Superior temporal gyrus (tissue), 1 donor: ENCODE data around the gene COL4A2.
"Not testable (repeated sequence)": the region's sequence is repeated elsewhere in the genome, so short reads cannot be mapped to it uniquely, and the experiment has no call there.

Experiments
- DNase-seq: peaks from one replicate; pipeline ENCODE4 v3.0.0-alpha.2; 2016; ENCODE audit errors: extremely low spot score

Gene COL4A2

GRCh38 chr13:110307767-110308655, 927 bp downstream of the COL4A2 start:
- DNase-seq: no peak

DNA sequence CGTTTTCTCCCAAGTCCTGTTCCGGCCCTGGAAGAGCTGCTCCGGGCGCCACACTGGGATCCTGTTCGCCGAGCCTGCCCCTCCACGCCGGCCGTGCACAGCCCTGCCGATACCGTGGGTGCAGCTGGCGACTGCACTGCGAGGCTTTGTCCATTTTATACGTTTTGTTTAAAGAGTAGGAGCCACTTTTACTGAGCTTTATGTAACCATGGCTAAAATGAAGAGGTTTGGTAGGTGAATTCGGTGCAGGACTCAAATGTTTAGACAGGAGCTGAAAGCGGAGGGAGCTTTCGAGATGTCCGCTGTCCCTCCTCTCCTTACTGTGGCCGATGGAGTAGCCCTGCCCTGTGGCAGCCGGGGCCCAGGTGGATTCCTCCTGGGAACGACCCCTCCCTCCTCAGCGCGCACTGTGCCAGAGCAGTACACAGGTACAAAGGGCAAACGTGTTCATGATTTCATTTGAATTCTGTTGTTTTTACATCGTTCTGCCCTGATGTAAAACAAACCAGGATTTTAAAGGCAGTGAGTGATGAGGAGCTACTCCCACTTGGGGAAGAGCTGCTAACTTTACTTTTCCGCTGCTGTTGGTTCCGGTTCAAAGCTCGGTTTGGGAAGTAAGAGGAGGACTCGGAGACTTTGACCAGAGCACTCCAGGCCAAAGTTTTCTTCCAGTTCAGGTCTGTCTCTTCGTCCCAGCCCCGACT, 1.7 kb downstream of the COL4A2 start:
- no peak for DNase-seq

DNA sequence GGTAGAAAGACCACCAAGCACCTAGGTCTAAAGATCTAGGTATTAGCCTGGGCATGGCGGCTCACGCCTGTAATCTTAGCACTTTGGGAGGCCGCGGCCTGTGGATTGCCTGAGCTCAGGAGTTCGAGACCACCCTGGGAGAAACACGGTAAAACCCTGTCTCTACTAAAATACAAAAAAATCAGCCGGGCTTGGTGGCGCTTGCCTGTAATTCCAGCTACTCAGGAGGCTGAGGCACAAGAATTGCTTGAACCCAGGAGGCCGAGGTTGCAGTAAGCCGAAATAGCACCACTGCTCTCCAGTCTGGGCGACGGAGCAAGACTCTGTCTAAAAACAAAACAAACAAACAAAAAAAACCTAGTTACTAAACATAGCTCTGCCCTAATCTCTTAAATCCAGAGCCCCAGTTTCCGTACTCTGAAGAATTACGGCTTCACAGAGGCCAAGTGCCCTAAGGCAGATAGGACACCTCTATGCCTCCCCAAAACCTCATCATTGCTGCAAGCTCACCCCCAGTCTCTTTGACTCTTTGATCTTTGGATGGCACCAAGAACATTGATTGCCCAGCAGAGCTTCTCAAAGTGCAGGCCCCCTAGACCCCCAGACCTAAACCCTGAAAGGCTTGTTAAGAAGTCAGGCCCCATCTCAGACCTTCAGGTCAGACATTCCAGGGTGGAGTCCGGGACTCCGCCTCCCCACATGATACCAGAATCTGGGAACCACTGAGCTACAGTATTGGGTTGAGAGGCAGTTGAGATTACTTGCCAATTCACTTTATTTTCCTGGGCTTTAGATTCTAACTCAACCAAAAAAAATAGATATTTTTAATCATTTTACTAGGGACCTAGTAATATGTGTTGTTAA, 2.8 kb downstream of the COL4A2 start:
- no peak for DNase-seq

- DNase-seq: no peak
These were observed 3.7 kb downstream of the COL4A2 start for GRCh38 chr13:110310541-110311442.

- no peak for DNase-seq
These were observed 4.6 kb downstream of the COL4A2 start for GRCh38 chr13:110311443-110312338.

DNA sequence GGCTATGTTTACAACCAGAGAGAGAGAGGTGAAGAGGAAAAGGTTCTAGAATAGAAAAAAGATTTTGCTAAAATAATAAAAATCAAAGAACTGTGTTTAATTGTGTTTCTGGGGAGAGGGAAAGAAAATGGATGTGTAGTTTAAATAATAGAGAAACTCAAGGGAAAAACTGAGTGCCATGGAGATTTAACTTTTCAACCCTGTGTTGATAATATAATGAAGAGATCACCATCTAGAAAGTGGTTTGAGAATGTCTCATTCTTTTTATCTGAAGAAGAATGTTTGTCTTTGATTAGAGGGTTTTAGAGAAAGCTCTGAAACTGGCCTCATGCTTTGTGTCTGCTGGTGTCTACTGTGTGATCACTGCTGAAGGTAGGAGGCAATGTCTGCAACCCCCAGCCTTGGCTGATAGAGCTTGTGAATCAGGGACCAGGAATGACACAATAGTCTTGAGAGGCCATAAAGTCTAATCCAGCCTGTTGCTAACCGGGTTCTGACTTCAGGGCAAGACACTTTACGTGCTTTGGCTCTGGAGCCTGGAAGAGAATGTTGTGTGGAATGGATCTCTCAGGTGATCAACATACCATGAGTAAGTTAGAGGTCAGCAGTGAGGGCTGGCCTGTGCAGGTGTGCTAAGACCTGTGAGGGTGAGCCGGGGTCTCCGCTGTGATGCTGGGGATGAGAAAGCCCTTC, 5.4 kb downstream of the COL4A2 start:
- no peak for DNase-seq

- not testable (repeated sequence) for DNase-seq
These were observed 6.2 kb downstream of the COL4A2 start for GRCh38 chr13:110313261-110313660.

GRCh38 chr13:110313733-110314132, 6.6 kb downstream of the COL4A2 start:
- not testable (repeated sequence) for DNase-seq

- no peak for DNase-seq
These were observed 7.6 kb downstream of the COL4A2 start for GRCh38 chr13:110314516-110315245.

DNA sequence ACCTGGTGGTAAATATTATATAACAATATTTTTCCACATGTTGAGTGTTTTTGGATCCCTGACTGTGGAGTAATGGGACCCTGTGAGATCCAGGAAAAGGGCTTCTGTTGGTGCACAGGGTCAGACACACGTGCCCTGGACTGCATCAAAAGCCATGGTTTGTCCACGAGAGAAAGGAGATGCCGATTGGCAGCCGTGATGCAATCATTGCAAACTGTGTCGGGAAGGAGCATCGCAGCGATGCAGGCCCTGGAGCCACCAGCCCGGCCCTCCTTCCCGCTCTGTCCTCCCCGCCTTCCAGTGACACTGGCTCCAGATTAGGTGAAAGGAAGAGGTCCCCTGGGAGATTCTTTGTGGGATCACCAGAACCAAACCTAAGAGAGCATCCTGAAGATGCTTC, 9.1 kb downstream of the COL4A2 start:
- no peak for DNase-seq

DNA sequence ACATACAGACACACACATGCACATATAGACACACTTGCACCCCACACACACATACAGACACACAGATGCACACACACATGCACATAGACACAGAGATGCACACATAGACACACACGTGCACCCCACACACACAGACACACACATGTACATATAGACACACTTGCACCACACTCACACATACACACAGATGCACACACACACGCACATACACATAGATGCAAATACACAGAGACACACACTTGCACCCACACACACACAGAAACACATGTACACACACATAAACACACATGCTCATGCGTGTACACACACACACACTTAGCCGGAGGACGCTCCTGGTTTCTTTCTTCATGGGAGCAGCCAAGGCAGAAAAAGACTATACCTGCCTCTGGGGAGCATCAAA, 10.0 kb downstream of the COL4A2 start:
- DNase-seq: no peak

DNA sequence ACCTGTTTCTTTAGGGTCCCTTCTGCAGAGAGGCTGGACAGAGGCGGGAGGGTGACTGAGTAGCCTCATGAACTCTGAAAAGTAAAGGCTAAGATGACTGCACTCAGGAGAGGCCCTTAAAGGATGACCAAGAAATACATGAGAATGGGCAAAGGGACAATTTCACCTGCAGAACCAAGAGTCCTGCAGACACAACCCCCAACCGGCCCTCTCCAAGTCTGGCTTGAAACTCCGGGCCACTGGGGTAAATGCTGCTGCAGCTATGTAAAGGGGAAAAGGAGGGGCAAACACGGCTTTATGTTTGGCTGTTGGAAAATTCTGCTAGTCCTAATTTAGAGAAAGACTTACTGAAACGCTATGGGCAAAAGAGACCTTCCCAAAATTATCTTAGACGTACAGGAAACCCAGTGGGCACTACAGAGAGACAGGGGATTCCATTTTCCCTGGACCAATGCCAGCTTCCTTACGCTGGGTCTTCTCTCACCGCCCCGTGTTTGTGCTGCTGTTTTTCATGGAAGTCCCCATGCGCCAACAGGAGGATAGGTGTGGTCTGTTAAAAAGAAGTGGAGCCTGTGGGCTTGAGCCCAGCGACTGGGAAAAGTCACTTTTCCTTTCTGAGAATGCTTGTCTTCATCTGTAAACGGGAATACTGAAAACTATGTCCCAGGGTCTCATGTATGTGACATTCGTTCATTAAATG, 10.6 kb downstream of the COL4A2 start:
- no peak for DNase-seq

- DNase-seq: no peak
These were observed 11.8 kb downstream of the COL4A2 start for GRCh38 chr13:110318920-110319319.

DNA sequence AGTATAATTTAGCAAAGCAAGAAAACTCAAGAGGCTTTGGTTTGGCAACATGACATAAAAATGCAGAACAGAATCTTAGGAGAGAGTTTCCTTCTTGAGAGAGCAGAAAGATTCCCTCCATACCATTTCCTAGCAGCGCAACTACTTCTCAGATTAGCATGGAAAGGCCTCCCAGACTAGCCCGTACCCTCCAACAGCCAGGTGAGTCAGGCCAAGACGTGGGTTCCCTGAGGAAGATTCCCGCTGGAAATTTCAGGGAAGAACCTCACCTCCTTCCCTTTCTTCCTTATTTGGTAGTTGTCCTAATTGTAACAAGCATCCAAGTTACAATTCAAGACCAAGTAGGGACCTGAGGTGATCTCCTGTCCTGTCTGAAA, 12.3 kb downstream of the COL4A2 start:
- DNase-seq: no peak

- DNase-seq: no peak
These were observed 12.9 kb downstream of the COL4A2 start for GRCh38 chr13:110319774-110320509.

- no peak for DNase-seq
These were observed 13.6 kb downstream of the COL4A2 start for GRCh38 chr13:110320645-110321044.

GRCh38 chr13:110321573-110321972, 14.5 kb downstream of the COL4A2 start:
- DNase-seq: not testable (repeated sequence)
